ENCODE results near the gene ILK. TPM values are rescaled to one million over a fixed set of nuclear protein-coding genes. Genes with fewer than 3 reads are reported as not detected.

Gene ILK
- total RNA-seq, 1 experiment from 2014 or later, result 73.5 TPM

DNA sequence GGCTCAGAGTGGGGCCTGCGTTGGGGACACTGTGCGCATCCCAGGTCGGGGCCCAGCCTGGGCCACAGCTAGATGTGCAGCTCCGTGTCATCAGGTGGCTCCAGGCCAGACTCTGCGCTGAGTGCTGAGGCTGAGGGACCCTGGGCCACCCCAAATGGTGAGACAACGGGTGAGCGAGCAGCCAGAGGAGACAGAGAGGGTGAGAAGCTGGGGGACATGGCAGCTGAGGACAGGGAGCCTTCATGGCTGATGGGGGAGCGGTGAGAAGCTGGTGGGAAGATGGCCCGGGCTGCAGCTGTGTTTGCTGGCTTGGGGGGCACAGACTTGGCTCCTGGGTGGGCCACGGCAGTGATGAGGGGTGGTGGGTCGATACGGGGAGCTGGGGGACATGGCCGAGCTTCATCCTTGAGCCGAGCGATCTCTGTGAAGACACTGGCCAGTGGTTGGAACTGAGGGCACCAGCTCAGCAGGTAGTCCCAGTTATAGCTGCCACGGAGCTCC lies 18.2 kb downstream of the ILK start:
- Histone ChIP-seq H3K4me2 (ENCODE audit: low read length) (no peak overlapping the region), H3K79me2 (ENCODE audit: insufficient read depth, low read length) (peaks cover 11% of the 10 kb centered on the region; the same call in 1 of the 2 replicates), H3K4me3 (replicated peaks in 1 of 2; ENCODE audit: low read depth in 1 of 2, low read length in 2 of 2) (no peak overlapping the region), H4K20me1 (ENCODE audit: insufficient read depth) (no peaks in the 10 kb centered on the region), H3K4me1 (ENCODE audit: control insufficient read depth in 1 of 2, insufficient read depth in 2 of 2, low read length in 2 of 2) (peaks cover 5 to 15% of the 10 kb centered on the region in 2 experiments; a peak in 3 of 4 replicates), H3K9me2 (ENCODE audit: insufficient read depth) (no peaks in the 10 kb centered on the region), H3K27ac (ENCODE audit: low read depth, low read length) (no peak overlapping the region), H3K9me3 (ENCODE audit: control insufficient read depth in 1 of 2, insufficient read depth in 1 of 2, low read depth in 1 of 2, low read length in 2 of 2) (no peaks in the 10 kb centered on the region), H3K27me3 (ENCODE audit: insufficient read depth, low read length) (no peaks in the 10 kb centered on the region), H3K9ac (ENCODE audit: low read length) (no peak overlapping the region), H3K36me3 (ENCODE audit: control insufficient read depth in 1 of 2, insufficient read depth in 2 of 2, low read length in 2 of 2) (no peaks in the 10 kb centered on the region), H2AFZ (ENCODE audit: low read depth, low read length, poor library complexity, severe bottlenecking) (no peak overlapping the region)
- POLR2A ChIA-PET, result interaction anchor here (1.1 kb wide), 1 partner anchor 10 kb away, joined by 4 read pairs; the partner anchor contains the start of gene TAF10
- TF ChIP-seq SP1 (IDR thresholded peaks at IDR 0.05; ENCODE audit: low read depth) (no peak), FOSL1 (IDR thresholded peaks at IDR 0.05; ENCODE audit: low read depth) (no peak), TCF7L2 (IDR thresholded peaks at IDR 0.05; ENCODE audit: borderline replicate concordance, extremely low read depth, insufficient read depth, insufficient read length) (no peak), ATF3 (IDR thresholded peaks at IDR 0.05) (no peak)
- RAD21 ChIA-PET (ENCODE audit: low non-redundant PET in 1 of 2, low total read pairs in 2 of 2, uncharacterized antibody in 2 of 2, unreplicated experiment in 2 of 2), result no interaction called here
- BruUV-seq (replicated peaks), result no TSS peak
- CTCF ChIA-PET, result interaction anchor here (1.1 kb wide), 1 partner anchor 84 kb away, joined by 4 read pairs; no protein-coding TSS in a partner anchor
- no peak for ATAC-seq
- intact Hi-C loops (cut with micrococcal nuclease), result no loop called here
- DNase-seq (ENCODE audit: low read depth, low spot score), result no peak

GRCh38 chr11:6622261-6623171 lies 18.9 kb downstream of the ILK start:
- H3K27ac ChIP-seq (ENCODE audit: low read depth, low read length), result no peak overlapping the region
- RAD21 ChIA-PET (ENCODE audit: low non-redundant PET in 1 of 2, low total read pairs in 2 of 2, uncharacterized antibody in 2 of 2, unreplicated experiment in 2 of 2), result no interaction called here
- no peaks in the 10 kb centered on the region for H3K36me3 ChIP-seq (ENCODE audit: control insufficient read depth in 1 of 2, insufficient read depth in 2 of 2, low read length in 2 of 2)
- POLR2A ChIA-PET, result interaction anchor here (1.1 kb wide), 1 partner anchor 11 kb away, joined by 4 read pairs; the partner anchor contains the start of gene TAF10
- H3K4me3 ChIP-seq (replicated peaks in 1 of 2; ENCODE audit: low read depth in 1 of 2, low read length in 2 of 2), result no peak overlapping the region
- H3K9ac ChIP-seq (ENCODE audit: low read length), result no peak overlapping the region
- no TSS peak for BruUV-seq (replicated peaks)
- DNase-seq (ENCODE audit: low read depth, low spot score), result no peak
- intact Hi-C loops (cut with micrococcal nuclease), result no loop called here
- H3K9me3 ChIP-seq (ENCODE audit: control insufficient read depth in 1 of 2, insufficient read depth in 1 of 2, low read depth in 1 of 2, low read length in 2 of 2), result no peaks in the 10 kb centered on the region
- no peak for ATAC-seq
- H3K9me2 ChIP-seq (ENCODE audit: insufficient read depth), result no peaks in the 10 kb centered on the region
- H2AFZ ChIP-seq (ENCODE audit: low read depth, low read length, poor library complexity, severe bottlenecking), result no peak overlapping the region
- no peaks in the 10 kb centered on the region for H4K20me1 ChIP-seq (ENCODE audit: insufficient read depth)
- H3K79me2 ChIP-seq (ENCODE audit: insufficient read depth, low read length), result peaks cover 11% of the 10 kb centered on the region; the same call in 1 of the 2 replicates
- no peaks in the 10 kb centered on the region for H3K27me3 ChIP-seq (ENCODE audit: insufficient read depth, low read length)
- CTCF ChIA-PET, result interaction anchor here (1.1 kb wide), 1 partner anchor 84 kb away, joined by 4 read pairs; no protein-coding TSS in a partner anchor
- H3K4me2 ChIP-seq (ENCODE audit: low read length), result no peak overlapping the region
- peaks cover 5 to 15% of the 10 kb centered on the region in 2 experiments; a peak in 3 of 4 replicates for H3K4me1 ChIP-seq (ENCODE audit: control insufficient read depth in 1 of 2, insufficient read depth in 2 of 2, low read length in 2 of 2)
- TF ChIP-seq FOSL1 (IDR thresholded peaks at IDR 0.05; ENCODE audit: low read depth), result no peak
- no peak for TF ChIP-seq SRF (IDR thresholded peaks at IDR 0.05; ENCODE audit: low read depth)
- no peak for TF ChIP-seq YY1 (IDR thresholded peaks at IDR 0.05; ENCODE audit: extremely low read depth, insufficient replicate concordance, low read depth, low read length)
- no peak for TF ChIP-seq CEBPB (IDR thresholded peaks at IDR 0.05; ENCODE audit: low read depth)
- TF ChIP-seq JUND (IDR thresholded peaks at IDR 0.05), result no peak
- no peak for TF ChIP-seq RAD21 (IDR thresholded peaks at IDR 0.05; ENCODE audit: low read depth)
- TF ChIP-seq ZNF274 (IDR thresholded peaks at IDR 0.05; ENCODE audit: low read depth, low read length), result no peak
- no peak for TF ChIP-seq CTCF (IDR thresholded peaks at IDR 0.05 in 2 of 3, conservative IDR thresholded peaks at IDR 0.05 in 1 of 3; ENCODE audit: borderline replicate concordance in 1 of 3, insufficient read depth in 1 of 3, low read depth in 2 of 3, low read length in 2 of 3)
- no peak for TF ChIP-seq EZH2phosphoT487 (IDR thresholded peaks at IDR 0.05; ENCODE audit: borderline replicate concordance)

Data from HCT116 (cell line).